Endothelial cell of hepatic sinusoid (primary cell): ENCODE measurements around the gene IGSF8.

Experiments used
- in situ Hi-C: cut with HindIII; loops from 2 replicates; pipeline ENCODE4 v1.10.0; 2017; ENCODE audit warnings: low sequenced_read_pairs

The IGSF8 gene

DNA sequence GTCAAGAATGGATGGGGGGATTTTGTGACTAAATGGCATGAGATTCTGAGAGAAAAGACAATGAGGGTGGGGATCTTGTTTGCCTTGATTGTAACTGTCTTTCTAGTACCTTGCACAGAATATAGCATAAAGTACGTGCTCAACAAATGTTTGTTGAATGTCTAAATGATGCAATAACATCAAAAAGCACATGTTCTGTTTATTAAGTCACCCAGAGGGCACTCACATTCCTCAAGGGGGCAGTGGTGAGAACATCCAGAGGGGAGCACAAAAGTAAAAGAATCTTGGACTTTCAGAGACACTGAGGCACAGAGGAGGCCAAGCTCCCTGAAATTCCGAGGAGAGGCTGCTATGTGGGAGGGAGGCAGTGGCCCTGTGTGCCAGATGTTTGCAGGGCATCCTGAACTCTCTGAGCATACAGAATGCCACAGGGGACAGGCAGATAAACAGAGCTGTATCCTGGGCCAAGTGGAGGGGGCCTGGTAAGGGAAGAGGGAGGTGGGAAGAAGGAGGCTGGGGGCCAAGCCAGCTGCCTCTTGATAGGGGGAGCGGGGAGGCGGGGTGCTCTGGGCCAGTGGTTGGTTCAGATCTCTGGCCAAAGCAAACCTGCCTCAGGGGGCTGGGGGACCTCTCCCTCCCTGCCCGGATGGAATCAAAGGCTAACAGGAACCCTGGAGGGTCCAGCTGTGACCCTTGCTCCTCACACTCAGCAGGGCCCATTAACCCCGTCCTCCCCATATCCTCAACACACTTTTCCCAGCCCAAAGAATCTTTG, 10.7 kb upstream of the IGSF8 start:
- in situ Hi-C loops: loop anchor here (10.0 kb wide), 1 partner anchor 146 kb away; no protein-coding TSS in a partner anchor

DNA sequence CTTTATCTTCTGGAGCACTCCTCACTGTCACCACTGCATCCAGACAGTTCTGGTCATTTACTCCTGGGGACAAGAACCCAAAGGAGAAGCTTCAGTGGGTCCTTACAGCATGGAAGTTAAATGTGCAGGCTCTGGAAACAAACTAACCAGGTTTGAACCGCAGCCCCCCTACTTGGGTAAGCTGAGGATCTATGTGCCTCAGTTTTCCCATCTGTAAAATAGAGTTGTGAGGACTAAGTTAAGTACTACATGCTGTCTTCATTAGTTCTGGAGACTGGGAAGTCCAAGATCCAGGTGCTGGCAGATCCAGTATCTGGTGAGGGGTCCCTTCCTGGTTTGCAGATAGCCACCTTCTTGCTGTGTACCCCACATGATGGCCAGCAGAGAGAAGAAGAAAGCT, 9.1 kb upstream of the IGSF8 start:
- in situ Hi-C loops: loop anchor here (10.0 kb wide), 1 partner anchor 147 kb away; no protein-coding TSS in a partner anchor

DNA sequence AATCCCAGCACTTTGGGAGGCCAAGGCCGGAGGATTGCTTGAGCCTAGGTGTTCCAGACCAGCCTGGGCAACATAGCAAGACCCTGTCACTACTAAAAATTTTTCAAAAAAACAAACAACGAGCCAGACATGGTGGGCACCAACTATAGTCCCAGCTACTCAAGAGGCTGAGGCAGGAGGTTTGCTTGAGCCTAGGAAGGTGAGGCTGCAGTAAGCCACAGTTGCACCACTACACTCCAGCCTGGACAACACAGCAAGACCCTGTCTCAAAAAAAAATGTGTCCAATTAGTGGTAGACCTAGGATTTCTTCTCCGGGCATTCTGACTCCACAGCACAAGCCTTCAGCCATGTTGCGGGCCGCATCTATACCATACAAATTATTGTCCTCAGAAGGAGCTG, 6.7 kb upstream of the IGSF8 start:
- in situ Hi-C loops: loop anchor here (10.0 kb wide), 1 partner anchor 150 kb away; no protein-coding TSS in a partner anchor

DNA sequence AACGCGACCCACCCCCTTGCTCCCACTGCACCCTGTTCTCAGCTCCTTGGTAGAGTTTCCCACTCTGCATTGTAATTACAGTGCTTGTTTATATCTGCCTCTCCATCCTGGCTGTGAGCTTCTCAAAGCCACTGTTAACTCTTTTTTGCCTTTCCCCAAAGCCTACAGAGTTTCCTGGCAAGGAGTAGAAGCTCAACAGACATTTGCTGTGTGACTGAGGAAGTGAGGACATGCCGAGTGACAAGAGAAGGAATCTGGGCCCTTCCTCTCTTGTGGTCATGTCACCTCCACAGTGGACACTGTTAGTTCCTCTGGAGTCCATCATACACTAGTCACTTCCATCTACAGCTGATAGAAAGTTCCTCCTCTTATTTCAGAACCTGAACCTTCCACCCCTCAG, 6.1 kb upstream of the IGSF8 start:
- in situ Hi-C loops: loop anchor here (10.0 kb wide), 1 partner anchor 150 kb away; no protein-coding TSS in a partner anchor

DNA sequence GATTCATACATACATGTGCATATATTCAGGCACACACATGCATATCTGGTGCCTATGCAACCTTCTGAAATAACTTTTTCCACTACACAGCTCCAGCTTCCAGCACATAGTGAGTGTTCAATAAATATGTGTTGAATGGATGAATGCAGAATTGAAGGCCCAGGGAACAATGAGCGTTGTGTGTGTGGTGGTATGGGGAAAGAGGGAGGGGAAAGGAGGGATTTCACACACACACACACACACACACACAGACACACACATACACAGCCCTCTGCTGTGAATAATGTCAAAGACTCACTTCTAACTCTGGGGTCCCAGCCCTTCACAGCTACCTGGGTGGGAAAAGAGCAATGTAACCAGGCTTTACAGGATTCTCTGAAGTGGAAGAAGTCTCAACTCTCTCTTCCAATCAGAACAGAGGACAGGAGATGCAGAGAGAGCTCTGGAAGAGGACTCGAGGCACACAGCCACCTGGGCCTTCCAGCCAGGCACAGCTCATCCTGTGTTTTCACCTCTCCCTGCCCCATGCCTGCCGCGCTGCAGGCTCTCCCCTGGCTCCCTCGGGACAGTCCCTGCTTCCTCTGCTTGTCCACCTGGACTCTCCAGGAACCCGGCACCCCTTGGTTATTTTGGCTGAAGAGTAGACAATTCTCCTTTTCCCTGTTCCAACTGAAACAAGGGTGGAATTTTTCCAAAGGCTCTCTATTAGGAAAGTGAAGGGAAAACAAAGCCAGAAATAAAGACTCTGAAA, 5.4 kb upstream of the IGSF8 start:
- in situ Hi-C loops: loop anchor here (10.0 kb wide), 1 partner anchor 151 kb away; no protein-coding TSS in a partner anchor

DNA sequence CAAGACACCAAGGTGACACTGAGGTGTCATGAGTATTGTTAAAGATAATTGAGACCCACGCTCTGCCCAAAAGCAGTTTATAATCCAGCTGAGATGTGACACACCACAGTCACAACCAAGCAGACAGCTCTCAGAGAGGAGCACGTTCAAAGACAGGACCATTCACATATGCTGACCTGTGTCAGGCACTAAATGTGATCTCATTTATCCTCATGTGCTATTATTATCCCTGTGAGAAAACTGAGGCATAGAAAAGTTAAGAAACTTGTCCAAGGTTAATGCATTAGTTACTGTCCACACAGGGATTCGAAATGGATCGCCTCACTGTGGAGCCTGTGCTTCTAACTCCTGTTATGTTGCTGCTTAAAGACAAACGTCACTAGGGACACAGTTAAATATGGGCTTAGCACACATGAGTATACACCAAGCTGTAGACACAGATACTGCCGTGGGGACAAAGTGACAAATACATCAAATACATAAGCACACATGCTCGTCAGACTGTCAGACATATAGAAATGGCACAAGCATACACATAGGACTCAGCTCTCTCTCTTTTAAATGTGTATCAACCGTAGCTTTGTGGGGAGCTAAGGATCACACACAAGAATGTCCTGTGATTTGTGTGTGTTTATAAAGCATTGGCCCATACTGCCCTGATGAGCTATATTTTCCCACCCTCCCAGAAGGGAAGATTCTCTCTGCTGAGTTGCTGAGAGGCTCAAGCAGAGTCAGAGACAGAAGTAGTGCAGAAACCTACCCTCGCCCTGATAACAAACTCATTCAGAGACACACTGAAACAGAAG, 3.5 kb upstream of the IGSF8 start:
- in situ Hi-C loops: loop anchor here (10.0 kb wide), 1 partner anchor 153 kb away; no protein-coding TSS in a partner anchor

DNA sequence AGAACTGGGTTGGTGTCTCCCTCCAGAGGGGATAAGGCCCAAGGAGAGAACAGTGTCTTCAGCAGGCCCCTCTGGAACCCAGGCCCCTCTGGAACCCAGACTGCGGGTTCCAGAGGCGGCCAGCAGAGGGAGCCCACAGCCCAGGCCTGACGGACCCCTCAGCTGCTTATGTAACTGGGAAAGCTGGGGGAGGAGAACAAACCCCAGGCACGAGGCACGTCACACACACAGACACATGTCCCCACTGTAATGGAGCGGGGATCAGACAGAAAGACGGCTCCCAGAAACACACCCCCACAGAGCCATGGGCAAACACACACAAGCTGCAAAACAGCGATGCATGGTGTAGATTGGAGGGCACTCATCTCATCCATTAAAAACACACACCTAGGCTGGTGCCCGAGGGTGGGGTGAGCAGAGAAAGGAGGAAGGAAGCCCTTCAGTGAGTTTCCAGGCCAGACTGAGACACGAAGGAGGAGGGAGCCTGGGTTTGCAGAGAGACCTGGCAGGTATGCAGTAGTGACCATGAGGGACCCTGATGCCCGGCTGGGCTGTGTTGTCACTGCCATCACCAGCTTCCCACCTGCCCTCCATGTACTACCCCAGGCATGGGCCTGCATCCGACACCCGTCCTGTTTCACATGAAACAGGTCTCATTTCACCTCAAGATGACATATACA, 2.8 kb upstream of the IGSF8 start:
- in situ Hi-C loops: loop anchor here (10.0 kb wide), 1 partner anchor 154 kb away; no protein-coding TSS in a partner anchor

DNA sequence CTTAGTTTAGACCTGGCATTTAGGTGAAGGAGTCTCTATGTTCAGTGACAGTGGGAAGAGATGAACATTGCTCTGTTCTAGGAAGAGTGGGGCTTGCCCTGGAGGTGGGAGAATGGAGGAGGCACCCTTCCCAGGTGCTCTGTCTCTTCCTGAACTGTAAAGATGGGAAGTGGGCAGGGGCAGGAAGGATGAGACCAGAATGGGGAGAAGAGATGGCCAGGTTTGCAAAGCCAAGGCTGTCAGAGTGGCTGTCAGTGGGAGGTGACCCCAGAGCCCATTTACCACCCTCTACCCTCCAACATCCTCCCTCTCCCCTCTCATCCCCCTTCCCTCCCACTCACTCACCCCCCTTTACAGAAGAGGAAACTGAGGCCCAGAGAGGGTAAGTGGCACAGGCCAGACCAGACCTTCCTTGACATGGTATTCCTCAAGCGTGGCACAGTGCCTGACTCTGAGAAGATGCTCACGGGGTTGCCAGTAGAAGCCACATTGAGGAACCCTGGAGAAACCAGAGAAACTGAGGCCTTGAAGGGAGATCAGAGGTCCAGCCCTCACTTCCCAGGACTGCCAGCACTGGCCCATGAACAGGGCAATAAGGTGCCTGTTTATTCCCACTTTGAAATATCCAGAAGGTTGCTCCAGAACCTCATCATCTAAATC, 1.4 kb upstream of the IGSF8 start:
- in situ Hi-C loops: loop anchor here (10.0 kb wide), 1 partner anchor 155 kb away; no protein-coding TSS in a partner anchor

DNA sequence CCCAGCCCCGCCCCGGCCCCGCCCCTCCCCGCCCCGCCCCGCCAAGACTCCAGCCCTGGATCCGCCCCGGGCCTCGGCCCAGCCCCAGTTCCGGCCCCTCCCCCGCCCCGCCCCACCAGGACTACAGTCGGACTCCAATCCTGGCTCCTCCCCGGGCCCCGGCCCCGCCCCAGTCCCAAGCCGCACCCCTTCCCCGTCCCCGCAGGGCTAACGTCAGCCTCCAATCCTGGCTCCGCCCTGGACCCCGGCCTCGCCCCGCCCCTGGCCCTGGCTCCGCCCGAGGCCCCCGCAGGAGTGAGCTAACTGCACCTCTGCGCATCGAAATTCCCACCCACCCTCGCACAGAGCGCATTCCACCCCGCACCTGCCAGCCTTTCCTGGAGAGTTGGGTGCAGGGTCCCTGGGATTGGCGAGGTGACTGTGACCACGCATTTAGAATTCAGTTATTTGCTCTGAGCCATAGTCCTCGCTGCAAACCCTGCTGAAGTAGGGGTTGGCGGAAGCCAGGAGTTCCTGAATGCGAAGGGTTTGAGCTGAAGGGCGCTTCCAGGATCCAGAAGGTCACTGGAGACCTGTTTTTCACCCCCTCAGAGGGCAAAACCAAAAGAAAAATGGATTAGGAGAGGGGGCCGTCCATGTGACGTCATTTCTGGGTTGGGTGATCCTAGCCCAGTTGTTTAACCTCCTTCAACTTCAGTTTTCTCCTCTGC, 588 bp upstream of the IGSF8 start:
- in situ Hi-C loops: no loop called here

DNA sequence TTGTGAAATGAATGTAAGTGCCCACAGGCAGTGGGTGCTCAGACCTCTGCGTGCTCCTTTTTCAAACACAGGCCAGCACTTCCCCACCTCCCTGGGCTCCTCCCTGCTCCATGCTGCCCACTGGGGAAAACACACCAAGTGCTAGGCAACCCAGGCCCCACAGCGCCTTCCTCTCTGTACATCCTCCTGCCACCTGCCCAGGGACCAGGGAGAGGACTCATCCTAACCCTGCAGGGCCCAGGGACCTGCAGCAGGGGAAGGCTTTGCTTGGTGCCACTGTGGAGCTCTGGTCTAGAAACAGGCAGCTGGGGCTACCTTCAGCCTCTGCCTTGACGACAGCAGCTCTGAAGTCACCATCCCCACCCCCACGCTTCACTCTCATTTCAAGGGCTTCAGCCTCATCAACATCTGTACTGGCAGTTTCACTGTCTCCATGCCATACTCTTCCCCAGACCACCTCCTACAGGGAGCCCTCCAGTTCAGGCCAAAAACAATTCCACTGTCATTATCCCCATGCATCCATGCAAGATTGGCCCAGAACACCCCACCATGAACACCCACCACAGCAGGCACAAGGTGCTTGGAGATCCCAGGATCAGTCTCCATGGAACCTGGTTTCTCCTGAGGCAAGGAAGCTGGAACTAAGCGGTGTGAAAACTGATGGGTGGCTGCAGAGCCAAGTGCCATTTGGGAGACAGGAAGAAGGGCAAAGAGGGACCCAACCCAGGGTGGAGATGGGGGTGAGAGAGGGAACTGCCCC, 1.1 kb downstream of the IGSF8 start:
- in situ Hi-C loops: no loop called here

DNA sequence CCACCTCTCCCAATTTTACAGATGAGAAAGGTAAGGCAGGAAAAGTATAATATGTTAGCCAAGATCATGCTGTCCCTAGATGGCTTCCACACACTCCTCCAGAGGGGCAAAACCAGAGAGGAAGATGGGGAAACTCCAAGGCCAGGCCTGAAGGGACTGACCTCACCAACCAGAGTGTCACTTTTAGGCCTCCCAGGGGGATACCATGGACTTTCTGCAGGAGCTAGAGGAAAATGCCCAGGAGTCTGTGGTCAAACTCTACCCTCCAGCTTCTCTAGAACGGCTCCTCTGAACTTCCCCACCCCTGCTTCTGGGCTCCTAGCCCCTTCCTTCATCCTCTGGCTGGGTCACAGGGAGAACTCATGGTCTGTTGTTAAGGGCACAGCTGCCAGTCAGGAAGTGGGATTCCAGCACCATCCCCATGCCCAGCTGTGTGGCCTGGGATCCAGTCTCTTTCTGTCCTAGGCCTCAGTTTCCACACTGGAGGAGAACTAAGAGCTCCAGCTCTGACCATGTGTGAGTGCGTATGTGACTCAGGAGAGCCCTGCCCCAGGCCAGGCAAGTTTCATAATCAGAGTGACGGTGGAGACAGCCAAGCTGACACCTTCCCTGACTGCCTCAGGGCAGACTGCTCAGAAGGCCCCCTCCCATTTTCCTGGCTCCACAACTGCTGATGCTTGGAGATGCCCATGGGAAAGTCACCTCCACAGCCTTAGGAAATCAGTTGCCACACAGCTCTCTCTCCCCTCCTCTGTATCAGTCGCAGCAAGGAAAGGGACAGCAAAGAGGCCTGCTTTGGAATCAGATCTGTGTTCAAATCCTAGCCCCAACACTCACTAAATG, 1.9 kb downstream of the IGSF8 start:
- in situ Hi-C loops: no loop called here

DNA sequence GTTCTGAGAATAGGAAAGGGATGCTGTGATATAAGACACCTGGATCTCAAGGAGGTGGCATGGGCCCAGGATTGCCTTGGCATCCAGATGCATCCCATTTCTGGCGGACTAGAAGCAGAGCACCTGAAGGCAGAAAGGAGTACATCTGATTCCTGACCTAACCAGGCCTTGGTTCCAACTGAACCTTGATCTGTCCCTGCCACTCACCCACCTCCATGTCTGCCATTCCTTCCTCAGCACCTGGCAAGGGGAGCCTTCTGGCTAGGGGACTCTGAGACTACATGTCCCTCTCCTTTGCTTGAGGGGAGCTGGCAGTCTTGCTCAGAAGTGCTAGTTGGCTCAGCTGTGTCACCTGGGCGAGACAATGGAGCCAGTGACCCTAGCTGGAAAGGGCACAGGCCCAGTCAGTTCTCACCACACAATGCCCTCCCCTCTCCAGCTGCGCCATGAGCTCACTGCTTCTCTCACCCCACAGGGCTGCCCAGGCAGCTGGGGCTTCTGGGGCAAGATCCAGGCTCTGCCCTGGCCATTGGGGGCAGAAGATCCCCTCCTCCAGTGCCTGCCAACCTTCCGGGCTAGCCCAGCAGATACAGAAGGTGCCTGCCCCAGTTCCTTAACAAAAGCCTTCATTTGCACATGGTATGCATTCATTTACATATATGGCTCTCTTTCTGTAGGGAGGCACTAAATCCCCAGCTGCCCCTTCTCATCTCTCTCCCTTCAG, 2.9 kb downstream of the IGSF8 start:
- in situ Hi-C loops: no loop called here

DNA sequence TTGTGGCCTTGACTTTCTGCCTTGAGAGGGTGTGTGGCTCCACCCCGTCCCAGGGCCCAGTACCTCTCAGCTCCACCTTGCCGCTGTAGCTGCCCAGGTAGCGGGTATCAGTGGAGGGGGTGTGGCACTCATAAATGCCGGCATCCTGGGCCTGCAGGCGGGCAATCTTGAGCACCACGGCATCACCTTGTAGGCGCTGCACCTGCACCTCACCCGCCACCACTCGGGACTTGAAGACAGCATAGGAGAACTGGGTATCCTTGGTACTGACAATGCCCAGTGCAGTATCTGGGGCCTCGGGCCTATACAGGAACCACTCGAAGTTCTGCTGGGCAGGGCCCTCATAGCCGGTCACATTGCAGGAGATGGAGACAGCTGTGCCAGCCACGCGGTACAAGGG, 3.6 kb downstream of the IGSF8 start:
- in situ Hi-C loops: no loop called here

DNA sequence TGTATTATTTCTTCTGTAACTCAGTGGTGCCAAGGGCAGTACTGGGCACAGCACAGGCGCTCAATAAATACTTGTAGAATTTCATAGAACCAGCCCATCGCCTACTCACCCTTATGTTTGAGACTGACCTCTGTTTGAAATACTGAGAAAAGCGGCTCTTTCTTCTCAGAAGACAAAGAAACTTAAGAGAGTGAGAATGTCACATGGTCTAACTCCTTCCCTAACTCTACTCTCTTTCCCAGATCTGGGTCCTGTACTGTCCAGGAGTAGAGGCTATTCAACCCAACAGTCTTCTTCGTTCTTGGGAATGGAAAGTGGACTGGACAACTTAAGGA, 4.2 kb downstream of the IGSF8 start:
- in situ Hi-C loops: no loop called here

DNA sequence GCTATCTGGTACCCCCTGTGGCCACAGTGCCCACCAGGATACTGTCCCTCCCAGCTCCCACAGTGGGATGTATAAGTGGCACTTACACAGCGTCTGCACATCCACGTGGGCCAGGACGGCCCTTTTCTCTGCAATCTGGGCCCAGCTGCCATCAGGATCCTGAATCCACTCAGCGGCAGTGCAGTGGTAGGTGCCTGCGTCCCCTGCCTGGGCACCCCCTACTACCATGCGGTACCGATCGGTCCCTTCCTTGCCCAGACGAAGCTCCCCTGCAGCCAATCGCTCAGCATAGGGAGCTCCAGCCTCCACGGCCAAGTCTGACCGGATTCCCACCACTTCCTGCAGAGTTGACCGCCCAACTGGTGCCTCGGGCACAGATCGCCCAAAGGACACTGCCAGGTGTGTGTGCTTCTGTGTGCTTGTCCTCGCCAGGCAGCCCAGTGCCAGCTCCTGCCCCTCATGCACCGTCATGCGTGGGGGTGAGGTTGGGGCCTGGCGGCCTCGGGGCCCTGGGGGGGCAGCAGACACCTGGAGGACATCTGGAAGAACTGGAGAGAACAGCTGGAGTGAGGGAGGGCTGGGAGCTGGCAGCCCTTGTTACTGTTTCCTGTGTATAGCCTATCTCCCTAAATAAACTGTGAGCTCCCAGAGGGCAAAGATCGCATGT, 4.7 kb downstream of the IGSF8 start:
- in situ Hi-C loops: no loop called here

DNA sequence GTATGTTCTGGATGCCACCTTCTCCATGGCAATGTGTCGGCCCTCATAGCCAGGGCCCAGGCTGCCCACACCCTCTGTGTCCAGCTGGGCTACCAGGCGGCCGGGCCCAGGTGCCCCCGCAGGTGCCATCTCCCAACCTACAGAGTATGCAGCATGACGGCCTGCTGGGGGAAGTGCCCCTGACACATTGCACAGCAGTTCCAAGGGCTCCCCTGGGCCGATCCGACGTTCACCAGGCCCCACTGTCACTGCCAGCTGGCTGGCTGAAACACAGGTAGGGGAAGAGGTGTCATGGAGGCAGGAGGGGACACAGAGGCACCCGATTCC, 5.4 kb downstream of the IGSF8 start:
- in situ Hi-C loops: no loop called here
